Esophagus squamous epithelium (tissue), 5 donors: ENCODE measurements around the gene SEMA6B. TPM values are rescaled to one million over a fixed set of nuclear protein-coding genes. Genes with fewer than 3 reads are reported as not detected.
"Not testable (repeated sequence)": the region's sequence is repeated elsewhere in the genome, so short reads cannot be mapped to it uniquely, and the experiment has no call there.

Experiments used
- DNase-seq: peaks from one replicate; lab custom pipeline; 2025; lab: John Stamatoyannopoulos, UW
- H3K27ac ChIP-seq, 4 donors: fragments of 200-600 bp; sonication (generic); one replicate each; pipeline ENCODE4 v1.5.1; 2016 to 2019; ENCODE audit warnings: mild to moderate bottlenecking in 1 of 4
- H3K27me3 ChIP-seq, 4 donors: fragments of 200-600 bp; sonication (generic); 1 replicate in 3 of 4; 2 replicates in 1 of 4; pipeline versions ENCODE4 v1.5.1 to v1.6.0; 2017 to 2021; ENCODE audit warnings: antibody characterized with exemption in 1 of 4
- H3K36me3 ChIP-seq, 3 donors: fragments of 200-600 bp; sonication (generic); one replicate each; pipeline ENCODE4 v1.5.1; 2016 to 2019
- H3K4me1 ChIP-seq, 3 donors: fragments of 200-600 bp; sonication (generic); one replicate each; pipeline ENCODE4 v1.5.1; 2017 to 2019
- H3K4me3 ChIP-seq, 4 donors: fragments of 200-600 bp; sonication (generic); 1 replicate in 3 of 4; 2 replicates in 1 of 4; pipeline ENCODE4 v1.5.1; 2016 to 2019; ENCODE audit warnings: mild to moderate bottlenecking in 2 of 4, moderate library complexity in 1 of 4
- H3K9me3 ChIP-seq, 3 donors: fragments of 200-600 bp; sonication (generic); one replicate each; pipeline ENCODE4 v1.5.1; 2016 to 2019
- POLR2A ChIP-seq, 4 donors: fragments of 450-650 bp; IDR thresholded peaks; one replicate each; pipeline ENCODE4 v1.6.1; 2017; ENCODE audit warnings: antibody characterized with exemption in 4 of 4, mild to moderate bottlenecking in 4 of 4, moderate library complexity in 3 of 4
- WGBS, 2 donors: methylation state at CpG; one replicate each; pipeline ENCODE4 v1.1.5; 2018; 5-methylcytosine and 5-hydroxymethylcytosine counted together
- intact Hi-C: fragments of 100-400 bp; cut with DNase I; formaldehyde crosslinking; loops from one replicate; pipeline ENCODE4 v1.15.0; 2022
- total RNA-seq, 4 donors: library from RNA; depleted of rRNA; stranded (reverse); fragments of >200 nt; gene quantifications; one replicate each; pipeline ENCODE4 v1.1.0, GENCODE V29; 2016
- TF ChIP-seq, protein P1 (sequence below), 6 experiments: fragments of 450-650 bp in 4 of 6; fragments of 200-600 bp in 2 of 6; sonication (generic) in 2 of 6; IDR thresholded peaks; one replicate each; pipeline ENCODE4 v1.5.1; 2016 to 2019; ENCODE audit warnings: antibody characterized with exemption in 6 of 6, mild to moderate bottlenecking in 4 of 6, moderate library complexity in 4 of 6
- donor health status: DM: yes; HTN: yes; CAD: no.

The SEMA6B gene
- total RNA-seq, 4 donors from 2014 or later = 0.61 to 4.3 (median 1.8) TPM

DNA sequence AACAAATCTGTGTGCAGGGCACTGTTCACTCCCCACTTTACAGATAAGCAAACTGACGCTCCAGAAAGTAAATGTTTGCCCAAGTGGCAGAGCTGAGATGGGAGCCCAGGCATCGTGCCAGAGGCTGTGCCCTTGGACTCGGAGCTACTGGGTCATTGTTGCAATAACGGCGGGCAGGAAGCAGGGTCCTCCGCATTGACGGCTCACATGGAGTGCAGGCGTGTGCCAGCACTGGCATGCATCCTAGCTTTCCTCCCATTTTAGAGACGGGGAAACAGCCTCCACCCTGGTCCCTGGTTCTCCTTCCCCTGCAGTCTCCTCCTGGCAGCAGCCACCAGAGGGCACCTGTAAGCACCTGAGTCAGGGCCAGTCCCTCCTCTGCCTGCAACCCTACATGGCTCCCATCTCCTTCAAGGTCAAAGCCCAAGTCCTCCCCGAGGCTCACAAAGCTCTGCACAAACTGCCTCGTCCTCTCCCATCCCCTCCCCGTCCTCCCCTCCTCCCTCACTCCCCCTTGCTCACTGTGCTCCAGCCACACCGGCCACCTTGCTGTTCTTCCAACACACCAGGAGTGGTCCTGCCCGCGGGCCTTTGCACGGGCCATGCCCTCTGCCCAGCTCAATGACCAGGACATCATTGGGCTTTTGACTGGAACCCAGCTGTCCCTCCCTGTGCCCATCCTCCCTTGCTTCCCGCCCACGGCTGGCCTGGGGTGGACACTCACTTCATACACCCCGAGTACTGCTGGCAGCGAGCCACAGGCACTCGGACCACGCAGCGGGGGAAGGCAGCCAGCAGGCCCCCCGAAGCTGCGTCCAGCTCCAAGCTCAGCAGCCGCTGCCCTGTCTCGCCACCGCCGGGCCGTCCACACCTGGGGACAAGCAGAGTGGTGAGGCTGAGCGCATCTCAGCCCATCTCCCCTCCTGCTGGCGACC lies 11.9 kb downstream of the SEMA6B start:
- no peak for DNase-seq
- 65 to 80% methylated on average over 7 to 15 of the region's 32 CpGs for WGBS, 2 donors
- Histone ChIP-seq H3K4me1 (peaks cover 0 to 3% (median 0%) of the 10 kb centered on the region in 3 donors), H3K9me3 (no peaks in the 10 kb centered on the region), H3K27me3 (peaks cover 0 to 27% (median 0%) of the 10 kb centered on the region in 4 donors), H3K27ac (no peak overlapping the region), H3K36me3 (no peaks in the 10 kb centered on the region), H3K4me3 (no peak overlapping the region)
- intact Hi-C loops = no loop called here
- TF ChIP-seq, protein P1, sequence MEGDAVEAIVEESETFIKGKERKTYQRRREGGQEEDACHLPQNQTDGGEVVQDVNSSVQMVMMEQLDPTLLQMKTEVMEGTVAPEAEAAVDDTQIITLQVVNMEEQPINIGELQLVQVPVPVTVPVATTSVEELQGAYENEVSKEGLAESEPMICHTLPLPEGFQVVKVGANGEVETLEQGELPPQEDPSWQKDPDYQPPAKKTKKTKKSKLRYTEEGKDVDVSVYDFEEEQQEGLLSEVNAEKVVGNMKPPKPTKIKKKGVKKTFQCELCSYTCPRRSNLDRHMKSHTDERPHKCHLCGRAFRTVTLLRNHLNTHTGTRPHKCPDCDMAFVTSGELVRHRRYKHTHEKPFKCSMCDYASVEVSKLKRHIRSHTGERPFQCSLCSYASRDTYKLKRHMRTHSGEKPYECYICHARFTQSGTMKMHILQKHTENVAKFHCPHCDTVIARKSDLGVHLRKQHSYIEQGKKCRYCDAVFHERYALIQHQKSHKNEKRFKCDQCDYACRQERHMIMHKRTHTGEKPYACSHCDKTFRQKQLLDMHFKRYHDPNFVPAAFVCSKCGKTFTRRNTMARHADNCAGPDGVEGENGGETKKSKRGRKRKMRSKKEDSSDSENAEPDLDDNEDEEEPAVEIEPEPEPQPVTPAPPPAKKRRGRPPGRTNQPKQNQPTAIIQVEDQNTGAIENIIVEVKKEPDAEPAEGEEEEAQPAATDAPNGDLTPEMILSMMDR (IDR thresholded peaks at IDR 0.05) = peak in 1 of 6 experiments; percentile 26
- no peak for TF ChIP-seq POLR2A (IDR thresholded peaks at IDR 0.05)

DNA sequence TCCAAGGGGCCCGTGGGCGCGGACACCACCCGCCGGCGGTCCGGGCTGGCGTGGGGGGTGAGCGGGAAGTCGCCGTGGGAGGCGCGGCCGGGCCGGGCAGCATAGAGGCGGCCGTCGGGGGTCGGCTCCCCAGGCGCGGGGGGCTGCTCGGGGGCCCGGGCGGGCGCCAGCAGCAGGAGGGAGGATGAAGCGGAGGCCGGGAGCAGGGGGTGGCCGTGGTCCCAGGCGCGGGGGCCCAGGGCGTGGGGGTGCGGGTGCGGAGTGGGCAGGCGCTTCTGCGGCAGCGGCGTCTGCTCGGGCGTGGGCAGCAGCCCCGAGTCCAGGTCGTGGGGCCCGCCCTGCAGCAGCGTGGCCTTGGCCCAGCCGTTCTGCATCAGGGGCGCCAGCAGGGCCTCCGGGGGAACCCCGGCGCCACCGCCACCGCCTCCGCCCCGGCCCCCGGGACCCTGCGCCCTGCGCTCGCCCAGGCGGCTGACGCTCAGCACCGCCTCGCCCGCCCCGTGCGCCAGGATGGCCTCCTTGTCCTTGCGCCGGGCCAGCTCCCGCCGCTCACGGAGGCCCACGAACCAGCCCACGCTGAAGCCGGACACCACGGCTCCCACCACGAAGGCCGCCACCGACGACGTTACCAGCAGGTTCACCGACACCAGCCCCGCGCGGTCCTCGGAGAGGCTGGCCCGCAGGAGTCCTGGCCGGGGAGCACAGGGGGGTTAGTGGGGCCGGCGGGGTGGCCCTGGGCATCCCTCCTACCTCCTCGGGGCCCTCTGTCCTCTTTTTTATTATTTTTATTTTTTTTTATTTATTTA lies 15.4 kb downstream of the SEMA6B start:
- intact Hi-C loops = no loop called here
- no peak for DNase-seq
- H3K4me3 ChIP-seq = peak overlapping the region in 1 of 4 donors; percentile 18
- no peaks in the 10 kb centered on the region for H3K9me3 ChIP-seq
- TF ChIP-seq, protein P1 (IDR thresholded peaks at IDR 0.05) = no peak
- no peak for TF ChIP-seq POLR2A (IDR thresholded peaks at IDR 0.05)
- H3K36me3 ChIP-seq = no peaks in the 10 kb centered on the region
- peaks cover 6 to 25% (median 6%) of the 10 kb centered on the region in 3 donors for H3K4me1 ChIP-seq
- peak overlapping the region in 1 of 4 donors; percentile 14 for H3K27ac ChIP-seq
- WGBS, 2 donors = 90 to 92% methylated on average over 9 to 16 of the region's 87 CpGs
- H3K27me3 ChIP-seq = peaks cover 0 to 21% (median 0%) of the 10 kb centered on the region in 4 donors

DNA sequence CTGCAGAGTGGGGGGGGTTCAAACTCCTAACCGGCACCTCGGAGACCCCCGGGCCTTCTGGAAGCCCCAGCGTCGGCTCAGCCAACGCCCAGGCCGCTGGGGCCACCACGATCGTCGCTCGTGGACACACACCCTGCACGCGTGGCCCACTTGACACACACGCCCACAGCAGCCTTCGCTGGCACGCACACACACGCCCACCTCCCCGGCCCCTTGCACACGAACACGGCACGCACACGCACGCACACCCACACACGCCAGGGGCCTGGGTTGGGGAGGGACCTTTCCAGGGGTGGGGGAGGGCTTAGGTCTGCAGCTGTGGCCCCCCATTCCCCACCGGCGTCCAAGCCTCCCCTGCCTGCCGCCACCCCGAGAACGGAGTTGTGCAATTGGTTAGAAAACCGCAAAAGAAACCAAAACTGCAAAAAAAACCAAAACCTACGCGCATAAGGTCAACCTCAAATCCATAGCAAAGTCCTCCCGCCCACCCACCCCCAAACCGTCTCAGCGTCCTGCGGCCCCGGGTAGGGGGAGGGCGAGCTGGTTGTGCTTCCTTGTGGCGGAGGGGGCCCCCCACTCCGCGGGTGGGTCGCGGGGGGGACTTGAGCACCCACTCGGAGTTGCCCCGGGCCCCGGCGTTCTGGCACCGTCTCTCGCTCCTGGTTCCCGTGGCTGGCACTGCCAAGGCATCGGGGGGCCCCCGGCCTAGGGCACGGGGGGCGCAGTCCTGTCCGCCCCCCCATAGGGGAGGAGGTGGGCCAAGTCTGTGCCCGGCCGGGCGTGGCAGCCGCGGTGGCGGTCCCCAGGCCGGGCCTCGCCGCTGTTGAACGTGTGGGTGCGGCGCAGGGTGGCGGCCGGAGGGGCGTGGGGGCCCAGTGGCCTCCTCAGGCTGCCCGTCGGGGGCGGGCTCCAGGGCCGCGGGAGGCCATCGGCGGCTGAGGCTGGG lies 16.3 kb downstream of the SEMA6B start:
- intact Hi-C loops = no loop called here
- no peaks in the 10 kb centered on the region for H3K36me3 ChIP-seq
- no peak for DNase-seq
- H3K4me3 ChIP-seq = peak overlapping the region in 2 of 4 donors; percentile 18 to 30
- H3K4me1 ChIP-seq = peaks cover 6 to 32% (median 8%) of the 10 kb centered on the region in 3 donors
- no peak for TF ChIP-seq POLR2A (IDR thresholded peaks at IDR 0.05)
- TF ChIP-seq, protein P1 (IDR thresholded peaks at IDR 0.05) = no peak
- H3K9me3 ChIP-seq = no peaks in the 10 kb centered on the region
- peak overlapping the region in 1 of 4 donors; percentile 14 for H3K27ac ChIP-seq
- peaks cover 0 to 25% (median 0%) of the 10 kb centered on the region in 4 donors for H3K27me3 ChIP-seq
- 54 to 79% methylated on average over 3 to 25 of the region's 77 CpGs for WGBS, 2 donors

DNA sequence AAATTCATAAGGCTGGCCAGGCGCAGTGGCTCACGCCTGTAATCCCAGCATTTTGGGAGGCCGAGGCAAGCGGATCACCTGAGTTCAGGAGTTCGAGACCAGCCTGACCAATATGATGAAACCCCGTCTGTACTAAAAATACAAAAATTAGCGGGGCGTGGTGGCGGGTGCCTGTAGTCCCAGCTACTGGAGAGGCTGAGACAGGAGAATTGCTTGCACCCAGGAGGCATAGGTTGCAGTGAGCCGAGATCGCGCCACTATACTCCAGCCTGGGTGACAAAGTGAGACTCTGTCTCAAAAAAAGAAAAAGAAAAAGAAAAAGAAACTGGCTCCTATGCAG lies 17.7 kb downstream of the SEMA6B start:
- peaks cover 6 to 43% (median 13%) of the 10 kb centered on the region in 3 donors for H3K4me1 ChIP-seq
- H3K4me3 ChIP-seq, DNase-seq, intact Hi-C loops, H3K9me3 ChIP-seq, H3K36me3 ChIP-seq: not testable (repeated sequence)
- H3K27me3 ChIP-seq = peaks cover 0 to 27% (median 0%) of the 10 kb centered on the region in 4 donors
- 83 to 88% methylated on average over 8 to 11 of the region's 12 CpGs for WGBS, 2 donors
- H3K27ac ChIP-seq = peak overlapping the region in 1 of 4 donors; percentile 39
